HG02870 (cell line): ENCODE results near the gene ATAD1.
"Not testable (repeated sequence)": the region's sequence is repeated elsewhere in the genome, so short reads cannot be mapped to it uniquely, and the experiment has no call there.

Source experiments
- ATAC-seq: cut with Tn5 transposase; IDR thresholded peaks from one replicate; pipeline ENCODE4 v1.9.1; 2021; ENCODE audit warnings: mild to moderate bottlenecking, moderate library complexity; ENCODE audit not compliant: unreplicated experiment

Gene ATAD1

DNA sequence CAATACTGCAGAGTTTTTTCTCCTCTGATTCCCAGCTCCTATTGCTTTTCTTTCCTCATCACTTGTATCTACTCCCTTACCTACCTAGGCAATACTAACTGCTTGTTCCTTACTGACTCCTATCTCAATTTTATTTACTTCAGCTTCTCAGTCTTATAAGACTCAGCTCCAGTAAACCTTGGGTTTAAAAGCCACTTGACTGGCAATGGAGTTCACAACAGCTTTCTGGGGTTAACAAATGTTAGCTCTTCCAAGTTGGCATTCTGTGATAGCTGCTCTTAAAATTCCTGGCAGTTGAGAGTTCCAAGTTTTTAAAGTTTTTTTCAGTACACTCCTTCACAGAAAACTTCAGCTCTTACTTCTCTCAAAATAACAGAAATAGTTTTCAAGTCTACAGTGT lies 14.2 kb downstream of the ATAD1 start:
- no peak for ATAC-seq

DNA sequence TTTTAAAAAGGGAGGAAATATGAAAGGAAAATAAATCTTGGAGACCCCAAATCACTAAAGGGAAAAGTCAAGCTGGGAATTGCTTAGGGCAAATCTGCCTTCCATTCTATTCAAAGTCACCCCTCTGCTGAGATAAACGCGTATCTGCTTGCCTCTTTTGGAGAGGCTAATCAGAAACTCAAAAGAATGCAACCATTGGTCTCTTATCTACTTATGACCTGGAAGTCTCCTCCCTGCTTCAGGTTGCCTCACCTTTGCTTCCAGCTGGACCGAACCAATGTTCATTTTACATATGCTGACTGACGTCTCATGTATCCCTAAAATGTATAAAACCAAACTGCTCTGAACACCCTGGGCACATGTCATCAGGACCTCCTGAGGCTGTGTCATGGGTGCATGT lies 14.7 kb downstream of the ATAD1 start:
- ATAC-seq: no peak

- not testable (repeated sequence) for ATAC-seq
Observed at GRCh38 chr10:87801813-87802435, 16.1 kb downstream of the ATAD1 start.

DNA sequence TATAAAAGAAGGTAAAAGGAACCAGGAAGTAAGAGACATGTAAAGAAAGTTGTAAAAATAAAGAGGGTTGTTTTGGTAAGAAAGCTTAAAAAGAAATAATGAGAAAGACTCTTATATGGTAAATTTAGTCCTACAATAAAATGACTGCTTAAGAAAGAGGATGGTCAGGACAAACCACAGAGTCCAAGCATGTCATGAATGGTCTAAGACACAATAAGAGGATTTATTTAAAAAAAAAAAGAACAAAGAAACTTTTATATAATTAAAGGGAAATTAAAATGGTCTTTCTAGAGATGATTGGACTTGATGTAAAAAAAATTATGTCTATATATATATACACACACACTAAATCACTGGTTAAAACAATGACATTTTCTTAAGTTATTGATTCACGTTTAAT lies 18.2 kb downstream of the ATAD1 start:
- ATAC-seq: no peak

- no peak for ATAC-seq
Observed at GRCh38 chr10:87798082-87798481, 19.9 kb downstream of the ATAD1 start.

GRCh38 chr10:87794285-87794684 lies 23.7 kb downstream of the ATAD1 start:
- ATAC-seq: peak; percentile 48

GRCh38 chr10:87790185-87790584 lies 27.8 kb downstream of the ATAD1 start:
- ATAC-seq: no peak

GRCh38 chr10:87786421-87786820 lies 31.6 kb downstream of the ATAD1 start:
- no peak for ATAC-seq

DNA sequence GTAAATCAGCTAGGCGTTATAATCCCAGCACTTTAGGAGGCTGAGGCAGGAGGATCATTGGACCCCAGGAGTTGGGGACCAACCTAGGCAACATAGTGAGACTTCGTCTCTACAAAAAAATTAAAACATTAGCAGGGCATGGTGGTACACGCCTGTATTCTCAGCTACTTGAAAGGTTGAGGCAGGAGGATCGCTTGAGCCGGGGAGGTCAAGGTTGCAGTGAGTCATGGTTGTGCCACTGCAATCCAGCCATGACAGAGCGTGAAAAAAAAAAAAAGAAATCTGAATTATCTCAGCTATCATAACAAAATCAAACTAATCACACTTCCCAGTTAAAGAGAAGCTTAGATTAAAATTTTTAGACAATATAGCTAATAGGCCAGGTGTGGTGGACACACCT lies 35.3 kb downstream of the ATAD1 start:
- no peak for ATAC-seq

DNA sequence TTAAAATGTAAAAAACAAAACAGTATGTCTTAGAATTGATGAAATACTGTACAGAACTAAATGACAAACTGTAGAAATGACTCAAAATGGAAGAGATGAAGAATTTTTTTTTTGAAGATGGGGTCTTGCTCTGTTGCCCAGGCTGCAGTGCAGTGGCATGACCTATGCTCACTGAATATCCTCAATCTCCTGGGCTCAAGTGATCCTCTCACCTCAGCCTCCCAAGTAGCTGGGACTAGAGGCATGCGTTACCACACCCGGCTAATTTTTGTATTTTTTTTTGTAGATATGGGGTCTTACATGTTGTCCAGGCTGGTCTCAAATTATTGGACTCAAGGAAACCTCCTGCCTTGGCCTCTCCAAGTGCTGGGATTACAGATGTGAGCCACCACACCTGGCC lies 36.5 kb downstream of the ATAD1 start:
- no peak for ATAC-seq

DNA sequence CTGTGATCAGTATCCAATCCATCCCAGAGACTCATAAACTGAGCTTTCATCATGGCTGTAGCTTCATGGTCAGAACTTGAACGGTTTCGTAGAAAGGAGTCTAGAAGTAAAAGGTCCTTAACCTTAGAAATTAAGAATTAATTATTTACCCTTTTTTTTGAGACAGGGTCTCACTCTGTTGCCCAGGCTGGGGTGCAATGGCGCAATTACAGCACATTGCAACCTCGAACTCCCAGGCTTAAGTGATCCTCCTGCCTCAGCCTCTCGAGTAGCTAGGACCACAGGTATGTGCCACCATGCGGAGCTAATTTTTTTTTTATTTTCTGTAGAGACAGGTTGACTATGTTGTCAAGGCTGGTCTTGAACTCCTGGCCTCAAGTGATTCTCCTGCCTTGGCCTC lies 41.7 kb downstream of the ATAD1 start:
- no peak for ATAC-seq

DNA sequence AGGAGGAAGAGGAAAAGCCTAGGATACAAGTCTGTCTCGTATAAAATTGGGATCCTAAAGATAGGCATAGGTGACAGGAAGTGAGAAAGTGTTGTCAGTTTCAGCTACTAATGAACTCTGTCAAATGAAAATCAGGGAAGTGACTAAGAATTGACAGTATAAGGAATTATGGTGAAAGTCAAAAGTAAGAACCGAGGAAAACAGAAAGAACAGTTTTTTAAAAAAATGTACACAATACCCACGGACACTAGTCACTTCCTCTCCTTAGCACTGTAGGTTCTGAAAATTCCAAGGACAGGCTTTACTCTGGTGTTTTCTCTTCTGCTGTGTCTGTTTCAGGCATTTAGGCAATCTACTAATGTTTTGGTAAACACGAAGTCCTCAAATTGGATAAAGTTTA lies 42.3 kb downstream of the ATAD1 start:
- ATAC-seq: no peak

DNA sequence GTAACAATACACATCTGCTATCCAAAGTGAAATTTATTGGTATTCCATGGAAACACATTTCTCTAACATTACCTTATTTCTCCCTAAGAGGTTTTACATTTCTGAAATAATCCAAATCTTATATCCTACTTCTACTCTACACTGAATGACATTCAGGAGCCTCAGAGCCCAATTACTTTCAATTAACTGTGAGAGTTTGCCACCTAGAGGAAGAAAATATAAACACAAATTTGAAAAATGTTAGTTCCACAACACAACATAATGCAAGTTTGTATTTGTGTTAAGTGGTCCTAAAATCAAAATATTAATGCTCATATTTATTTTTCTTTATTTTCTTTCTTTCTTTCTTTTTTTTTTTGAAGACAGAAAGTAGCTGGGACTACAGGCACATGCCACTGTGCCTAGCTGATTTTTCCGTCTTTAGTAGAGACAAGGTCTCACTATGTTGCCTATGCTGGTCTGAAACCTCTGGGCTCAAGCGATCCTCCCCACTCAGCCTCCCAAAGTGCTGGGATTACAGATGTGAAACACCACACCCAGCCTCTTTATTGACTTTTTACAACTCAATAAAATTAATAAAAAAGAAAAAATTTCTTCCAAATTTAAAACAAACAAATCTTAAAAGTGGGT lies 46.0 kb downstream of the ATAD1 start:
- no peak for ATAC-seq

GRCh38 chr10:87767253-87767652 lies 50.8 kb downstream of the ATAD1 start:
- ATAC-seq: no peak

- ATAC-seq: no peak
Observed at GRCh38 chr10:87765666-87766376, 52.2 kb downstream of the ATAD1 start.

DNA sequence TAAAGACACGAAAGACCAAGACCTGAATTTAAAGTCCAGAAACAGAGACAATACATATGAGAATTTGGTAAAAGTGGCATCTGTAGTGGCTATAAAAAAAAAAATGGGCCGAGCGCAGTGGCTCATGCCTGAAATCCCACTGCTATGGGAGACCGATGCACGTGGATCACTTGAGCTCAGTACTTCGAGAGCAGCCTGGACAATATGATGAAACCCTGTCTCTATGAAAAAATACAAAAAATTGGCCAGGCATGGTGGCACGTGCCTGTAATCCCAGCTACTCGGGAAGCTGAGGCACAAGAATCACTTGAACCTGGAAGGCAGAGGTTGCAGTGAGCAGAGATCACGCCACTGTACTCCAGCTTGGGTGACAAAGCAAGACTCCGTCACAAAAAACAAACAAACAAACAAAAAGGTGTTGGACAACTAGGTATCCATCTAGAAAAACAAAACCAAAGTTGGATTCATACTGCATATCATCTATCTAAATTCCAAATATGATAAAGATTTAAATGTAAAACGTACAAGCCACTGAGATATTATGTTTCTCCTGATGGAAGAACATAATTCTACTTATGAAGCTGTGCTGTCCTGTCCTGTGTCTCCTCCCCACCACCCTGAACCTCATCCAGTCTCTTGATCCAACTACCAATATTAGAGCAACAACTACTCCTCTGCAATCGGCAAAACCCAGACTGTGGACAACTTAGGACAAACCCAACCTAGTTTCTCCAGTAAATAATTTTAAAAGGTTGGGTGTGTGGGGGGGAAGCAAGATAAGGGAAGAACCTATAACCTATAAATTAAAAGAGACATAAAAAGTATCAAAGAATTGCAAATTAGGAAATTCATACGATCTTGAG lies 53.7 kb downstream of the ATAD1 start:
- ATAC-seq: no peak

DNA sequence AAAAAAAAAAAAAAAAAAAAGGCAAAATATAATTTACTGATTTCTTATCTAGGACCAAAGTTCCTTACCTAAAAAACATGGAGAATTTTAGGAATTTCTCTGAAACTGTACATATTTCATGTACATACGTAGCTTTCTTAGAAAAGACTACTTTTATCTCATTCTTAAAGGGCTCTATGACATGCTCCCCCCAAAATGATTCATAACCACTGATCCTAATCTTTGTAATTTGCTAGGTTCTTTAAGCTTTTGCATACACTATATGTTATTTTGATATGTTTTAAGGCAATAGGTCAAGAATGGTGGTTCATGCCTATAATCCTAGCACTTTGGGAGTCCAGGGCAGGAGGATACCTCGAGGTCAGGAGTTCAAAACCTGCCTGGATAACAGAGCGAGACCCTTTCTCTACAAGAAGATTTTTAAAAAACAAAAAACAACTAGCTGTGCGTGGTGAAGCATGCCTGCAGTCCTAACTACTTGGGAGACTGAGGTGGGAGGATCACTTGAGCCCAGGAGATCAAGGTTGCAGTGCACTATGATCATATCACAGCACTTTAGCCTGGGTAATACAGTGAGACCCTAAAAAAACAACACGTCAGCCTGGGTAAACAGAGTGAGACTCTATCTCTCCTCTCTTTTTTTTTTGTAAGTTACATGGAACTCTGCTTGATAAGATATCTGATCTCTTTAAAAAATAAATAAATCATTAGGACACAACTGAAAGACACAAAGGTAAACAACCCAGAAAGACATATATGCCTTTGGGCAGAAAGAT lies 54.8 kb downstream of the ATAD1 start:
- no peak for ATAC-seq

GRCh38 chr10:87761892-87762291 lies 56.1 kb downstream of the ATAD1 start:
- ATAC-seq: peak; percentile 88

GRCh38 chr10:87761153-87761552 lies 56.9 kb downstream of the ATAD1 start:
- no peak for ATAC-seq

GRCh38 chr10:87760195-87760905 lies 57.7 kb downstream of the ATAD1 start:
- ATAC-seq: no peak
